SK-N-SH (cell line): ENCODE data around the gene EEF1AKMT4. TPM values are rescaled to one million over a fixed set of nuclear protein-coding genes. Genes with fewer than 3 reads are reported as not detected.

ENCODE experiments used
- CTCF ChIA-PET: fragments of 300-600, 350-600 bp; formaldehyde crosslinking; extraction: SDS; loops from one replicate; lab custom pipeline; 2021; lab: Yijun Ruan, JAX
- POLR2A ChIA-PET: fragments of 350-600 bp; sonication (Branson Sonifier 250); formaldehyde crosslinking; extraction: SDS; loops from one replicate; lab custom pipeline; 2020; ENCODE audit warnings: antibody characterized with exemption, inconsistent platforms; lab: Yijun Ruan, JAX
- DNase-seq: peaks from one replicate; pipeline ENCODE4 v3.0.0; 2012
- H2AFZ ChIP-seq: fragments of 200-600 bp; sonication (generic); 2 replicates; pipeline ENCODE4 v1.8.1; 2016; ENCODE audit warnings: antibody characterized with exemption, mild to moderate bottlenecking, low read depth
- H3F3A ChIP-seq: fragments of 200-600 bp; sonication (generic); replicated peaks from 2 replicates; pipeline ENCODE3; 2016; ENCODE audit warnings: antibody characterized with exemption, mild to moderate bottlenecking; ENCODE audit not compliant: insufficient read depth
- H3K27ac ChIP-seq, 2 experiments: fragments of 200-500 bp in 1 of 2; fragments of 200-600 bp in 1 of 2; sonication (Bioruptor generic) in 1 of 2; sonication (generic), shearing (Covaris generic) in 1 of 2; 2 replicates each; pipeline versions ENCODE4 v1.5.1 to v1.6.1; 2014 to 2016; ENCODE audit warnings: low read depth in 2 of 2, inconsistent platforms in 1 of 2, low read length in 1 of 2, mild to moderate bottlenecking in 1 of 2, mixed read lengths in 1 of 2
- H3K27me3 ChIP-seq: fragments of 200-600 bp; sonication (generic), shearing (Covaris generic); 2 replicates; pipeline ENCODE4 v1.6.1; 2016; ENCODE audit warnings: mixed run types; ENCODE audit not compliant: insufficient read depth
- H3K36me3 ChIP-seq, 2 experiments: fragments of 200-500 bp in 1 of 2; fragments of 200-600 bp in 1 of 2; sonication (Bioruptor generic) in 1 of 2; sonication (generic) in 1 of 2; replicated peaks in 1 of 2; 2 replicates each; pipeline versions ENCODE3 to v1.5.1; 2014 to 2016; ENCODE audit warnings: low read length in 1 of 2, mild to moderate bottlenecking in 1 of 2; ENCODE audit not compliant: insufficient read depth in 2 of 2, control insufficient read depth in 1 of 2
- H3K4me1 ChIP-seq, 2 experiments: fragments of 200-500 bp in 1 of 2; fragments of 200-600 bp in 1 of 2; sonication (Bioruptor generic) in 1 of 2; sonication (generic), shearing (Covaris generic) in 1 of 2; 2 replicates each; pipeline versions ENCODE4 v1.5.1 to v1.6.1; 2014 to 2016; ENCODE audit warnings: low read depth in 1 of 2, low read length in 1 of 2, mixed run types in 1 of 2; ENCODE audit not compliant: insufficient read depth in 2 of 2, control insufficient read depth in 1 of 2
- H3K4me2 ChIP-seq: fragments of 200-600 bp; sonication (generic), shearing (Covaris generic); 2 replicates; pipeline ENCODE4 v1.6.1; 2017; ENCODE audit warnings: mixed run types
- H3K4me3 ChIP-seq, 2 experiments: fragments of 200-500 bp in 1 of 2; fragments of 200-600 bp in 1 of 2; sonication (Bioruptor generic) in 1 of 2; sonication (generic), shearing (Covaris generic) in 1 of 2; 2 replicates each; pipeline versions ENCODE4 v1.5.1 to v1.8.1; 2014 to 2016; ENCODE audit warnings: low read depth in 2 of 2, inconsistent platforms in 1 of 2, low read length in 1 of 2, mild to moderate bottlenecking in 1 of 2, mixed read lengths in 1 of 2, moderate library complexity in 1 of 2
- H3K79me2 ChIP-seq: fragments of 200-600 bp; sonication (generic); 2 replicates; pipeline ENCODE4 v1.8.1; 2017; ENCODE audit warnings: mild to moderate bottlenecking; ENCODE audit not compliant: insufficient read depth
- H3K9ac ChIP-seq: fragments of 200-600 bp; sonication (generic); 2 replicates; pipeline ENCODE4 v1.6.1; 2017; ENCODE audit warnings: mixed run types
- H3K9me2 ChIP-seq: fragments of 200-600 bp; sonication (generic); 2 replicates; pipeline ENCODE4 v1.6.1; 2017; ENCODE audit warnings: mixed run types
- H3K9me3 ChIP-seq: fragments of 200-600 bp; sonication (generic); 2 replicates; pipeline ENCODE4 v1.6.1; 2017; ENCODE audit warnings: mixed run types, mild to moderate bottlenecking, moderate library complexity
- H4K20me1 ChIP-seq: fragments of 200-600 bp; sonication (generic); 2 replicates; pipeline ENCODE4 v1.6.1; 2017; ENCODE audit warnings: mild to moderate bottlenecking, mixed run types; ENCODE audit not compliant: insufficient read depth
- CHD2 ChIP-seq: fragments of 150-350 bp; IDR thresholded peaks from 2 replicates; pipeline ENCODE4 v1.6.1; 2018; ENCODE audit warnings: low read length; ENCODE audit not compliant: partially characterized antibody
- CTCF ChIP-seq: fragments of 200-600 bp; sonication (generic); IDR thresholded peaks from 2 replicates; pipeline ENCODE4 v1.6.1; 2017; ENCODE audit warnings: antibody characterized with exemption, mild to moderate bottlenecking, moderate library complexity
- EP300 ChIP-seq, 2 experiments: IDR thresholded peaks; 2 replicates each; pipeline versions ENCODE4 v1.4.0 to v1.6.1; 2012; ENCODE audit warnings: borderline replicate concordance in 1 of 2, low read depth in 1 of 2, low read length in 1 of 2
- EZH2phosphoT487 ChIP-seq: fragments of 200-600 bp; sonication (generic); IDR thresholded peaks from 2 replicates; pipeline ENCODE4 v1.6.1; 2017; ENCODE audit warnings: low read depth, mixed run types, mild to moderate bottlenecking, antibody characterized with exemption, moderate library complexity, borderline replicate concordance
- FOSL2 ChIP-seq: IDR thresholded peaks from 2 replicates; pipeline ENCODE4 v1.4.0; 2012; ENCODE audit warnings: low read depth, mild to moderate bottlenecking, moderate library complexity, borderline replicate concordance
- GABPA ChIP-seq: IDR thresholded peaks from 2 replicates; pipeline ENCODE4 v1.4.0; 2012; ENCODE audit warnings: low read depth, mild to moderate bottlenecking
- RCOR1 ChIP-seq: fragments of 150-350 bp; IDR thresholded peaks from 2 replicates; pipeline ENCODE4 v1.6.1; 2017; ENCODE audit warnings: antibody characterized with exemption, low read length
- REST ChIP-seq: IDR thresholded peaks from 2 replicates; pipeline ENCODE4 v1.6.1; 2012; ENCODE audit warnings: mild to moderate bottlenecking, low read depth, low read length, moderate library complexity
- USF1 ChIP-seq: IDR thresholded peaks from 2 replicates; pipeline ENCODE4 v1.4.0; 2012; ENCODE audit warnings: low read depth, borderline replicate concordance
- USF2 ChIP-seq: fragments of 150-350 bp; IDR thresholded peaks from 2 replicates; pipeline ENCODE4 v1.6.1; 2017; ENCODE audit warnings: antibody characterized with exemption, low read length, low read depth, borderline replicate concordance
- YY1 ChIP-seq: IDR thresholded peaks from 2 replicates; pipeline ENCODE4 v1.4.0; 2012; ENCODE audit warnings: low read depth, mild to moderate bottlenecking
- polyA plus RNA-seq, 3 experiments: library from polyadenylated mRNA; depleted of rRNA; stranded (reverse); fragments of >200 nt; gene quantifications; 2 replicates each; pipeline ENCODE4 v1.2.3, GENCODE V29; 2012

EEF1AKMT4 gene
- polyA plus RNA-seq, 1 of the 3 experiments (the other 2 are of a cell fraction) = 9.3 TPM

GRCh38 chr3:184249412-184250166 lies at the start of gene EEF1AKMT4 (continued):
- TF ChIP-seq USF2 = no peak
- TF ChIP-seq REST = no peak
- no peak for TF ChIP-seq RCOR1
- peak; percentile 56 for TF ChIP-seq CTCF

- no peak for DNase-seq
- H2AFZ ChIP-seq = no peak overlapping the region
- no peaks in the 10 kb centered on the region; the same call in 1 of the 2 replicates for H3K27me3 ChIP-seq
- TF ChIP-seq USF1 (no peak), EZH2phosphoT487 (no peak), EP300 (IDR thresholded peaks at IDR 0.05; ENCODE audit: borderline replicate concordance in 1 of 2, low read depth in 1 of 2, low read length in 1 of 2) (no peak), RCOR1 (no peak), FOSL2 (no peak), CHD2 (no peak), YY1 (no peak), GABPA (no peak), USF2 (no peak)
- ChIA-PET POLR2A (interaction anchor here (1.0 kb wide), 1 partner anchor 14 kb away, joined by 3 read pairs; no protein-coding TSS in a partner anchor), CTCF (interaction anchor here (1.1 kb wide), 1 partner anchor 49 kb away, joined by 5 read pairs; the partner anchor contains the start of gene EEF1AKMT4)
- no peaks in the 10 kb centered on the region for H3K36me3 ChIP-seq
- no peak overlapping the region for H3K4me3 ChIP-seq
- no peaks in the 10 kb centered on the region for H3F3A ChIP-seq
- no peaks in the 10 kb centered on the region for H3K79me2 ChIP-seq
- H3K4me2 ChIP-seq = no peak overlapping the region
- no peaks in the 10 kb centered on the region for H4K20me1 ChIP-seq
- H3K9me3 ChIP-seq = no peaks in the 10 kb centered on the region
- no peak overlapping the region for H3K9ac ChIP-seq
- H3K27ac ChIP-seq = no peak overlapping the region
- H3K9me2 ChIP-seq = no peaks in the 10 kb centered on the region
- no peaks in the 10 kb centered on the region for H3K4me1 ChIP-seq
These were observed 48.6 kb upstream of the EEF1AKMT4 start for GRCh38 chr3:184200825-184201224.
